ENCODE data around the gene NACC1.
A peak's percentile ranks its signal among the peaks of the same experiment; 100 is the strongest.

DNA sequence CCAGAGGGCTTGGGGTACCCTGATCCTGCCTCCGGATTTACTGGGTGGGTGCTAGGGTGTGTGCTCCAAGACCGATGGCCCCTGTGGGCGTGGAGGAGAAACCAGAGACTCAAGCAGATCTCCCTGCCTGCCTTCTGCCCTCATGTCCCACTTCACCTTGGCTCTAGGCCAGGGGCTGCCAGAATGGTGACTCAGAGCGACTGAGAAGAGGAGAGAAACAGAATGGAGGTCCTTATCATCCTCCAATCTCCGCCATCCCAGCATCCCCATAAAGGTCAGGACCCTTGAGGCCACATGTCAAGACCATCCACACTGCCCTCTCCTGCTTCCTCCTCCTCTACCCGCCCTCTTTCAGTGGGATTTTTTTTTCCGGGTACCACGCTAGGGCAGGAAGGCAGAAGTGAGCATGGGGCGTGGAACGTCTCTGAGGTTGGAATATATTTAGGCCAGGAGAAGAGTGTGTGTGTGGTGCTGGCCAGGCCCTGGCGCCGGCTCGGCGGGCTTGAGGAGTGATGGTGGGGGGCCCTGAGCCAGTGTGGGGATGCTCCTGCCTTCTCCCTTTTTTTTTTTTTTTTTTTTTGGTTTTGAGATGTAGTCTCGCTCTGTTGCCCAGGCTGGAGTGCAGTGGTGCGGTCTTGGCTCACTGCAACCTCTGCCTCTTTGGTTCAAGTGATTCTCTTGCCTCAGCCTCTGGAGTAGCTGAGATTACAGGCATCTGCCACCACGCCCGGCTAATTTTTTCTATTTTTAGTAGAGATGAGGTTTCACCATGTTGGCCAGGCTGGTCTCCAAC, 54.5 kb downstream of the NACC1 start:
- TF ChIP-seq, protein P1, sequence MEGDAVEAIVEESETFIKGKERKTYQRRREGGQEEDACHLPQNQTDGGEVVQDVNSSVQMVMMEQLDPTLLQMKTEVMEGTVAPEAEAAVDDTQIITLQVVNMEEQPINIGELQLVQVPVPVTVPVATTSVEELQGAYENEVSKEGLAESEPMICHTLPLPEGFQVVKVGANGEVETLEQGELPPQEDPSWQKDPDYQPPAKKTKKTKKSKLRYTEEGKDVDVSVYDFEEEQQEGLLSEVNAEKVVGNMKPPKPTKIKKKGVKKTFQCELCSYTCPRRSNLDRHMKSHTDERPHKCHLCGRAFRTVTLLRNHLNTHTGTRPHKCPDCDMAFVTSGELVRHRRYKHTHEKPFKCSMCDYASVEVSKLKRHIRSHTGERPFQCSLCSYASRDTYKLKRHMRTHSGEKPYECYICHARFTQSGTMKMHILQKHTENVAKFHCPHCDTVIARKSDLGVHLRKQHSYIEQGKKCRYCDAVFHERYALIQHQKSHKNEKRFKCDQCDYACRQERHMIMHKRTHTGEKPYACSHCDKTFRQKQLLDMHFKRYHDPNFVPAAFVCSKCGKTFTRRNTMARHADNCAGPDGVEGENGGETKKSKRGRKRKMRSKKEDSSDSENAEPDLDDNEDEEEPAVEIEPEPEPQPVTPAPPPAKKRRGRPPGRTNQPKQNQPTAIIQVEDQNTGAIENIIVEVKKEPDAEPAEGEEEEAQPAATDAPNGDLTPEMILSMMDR (IDR thresholded peaks at IDR 0.05; ENCODE audit: extremely low read depth in 1 of 2, insufficient read depth in 1 of 2, low read depth in 1 of 2, low read length in 2 of 2) = no peak
- no peak for TF ChIP-seq EZH2 (IDR thresholded peaks at IDR 0.05; ENCODE audit: borderline replicate concordance, low read depth, low read length, severe bottlenecking)
- TF ChIP-seq POLR2A (IDR thresholded peaks at IDR 0.05; ENCODE audit: low read depth, low read length) = no peak
- TF ChIP-seq FOS (IDR thresholded peaks at IDR 0.05; ENCODE audit: borderline replicate concordance, insufficient read depth, low read length) = peak; percentile 74
